Sigmoid colon (tissue), 7 donors: Measurements from ENCODE around the gene MXRA8. TPM values are rescaled to one million over a fixed set of nuclear protein-coding genes. Genes with fewer than 3 reads are reported as not detected.

Experiments used
- DNase-seq: peaks from one replicate; pipeline ENCODE4 v3.0.0-alpha.2; 2019
- H3K27ac ChIP-seq, 4 donors: fragments of 200-600 bp; sonication (generic); one replicate each; pipeline ENCODE4 v1.5.1; 2016 to 2019; ENCODE audit warnings: mild to moderate bottlenecking in 1 of 4
- H3K27me3 ChIP-seq, 3 donors: fragments of 200-600 bp; sonication (generic); one replicate each; pipeline ENCODE4 v1.5.1; 2019; ENCODE audit warnings: mild to moderate bottlenecking in 1 of 3
- H3K36me3 ChIP-seq, 4 donors: fragments of 200-600 bp; sonication (generic); one replicate each; pipeline ENCODE4 v1.5.1; 2016 to 2019
- H3K4me1 ChIP-seq, 4 donors: fragments of 200-600 bp; sonication (generic); one replicate each; pipeline ENCODE4 v1.5.1; 2017 to 2019
- H3K4me3 ChIP-seq, 4 donors: fragments of 200-600 bp; sonication (generic); one replicate each; pipeline ENCODE4 v1.5.1; 2017 to 2019; ENCODE audit warnings: mild to moderate bottlenecking in 2 of 4, moderate library complexity in 1 of 4
- H3K9me3 ChIP-seq, 4 donors: fragments of 200-600 bp in 3 of 4; sonication (generic) in 3 of 4; one replicate each; pipeline versions ENCODE4 v1.5.1 to v1.6.1; 2013 to 2019
- CTCF ChIP-seq, 4 experiments: fragments of 450-650 bp in 3 of 4; fragments of 200-600 bp in 1 of 4; IDR thresholded peaks; one replicate each; pipeline ENCODE4 v1.5.1; 2016 to 2019; ENCODE audit warnings: antibody characterized with exemption in 4 of 4, mild to moderate bottlenecking in 3 of 4, moderate library complexity in 2 of 4
- EP300 ChIP-seq, 4 donors: sonication (generic); formaldehyde crosslinking; IDR thresholded peaks; one replicate each; pipeline ENCODE4 v1.6.1; 2017; ENCODE audit warnings: antibody characterized with exemption in 4 of 4
- POLR2A ChIP-seq, 2 donors: fragments of 450-650 bp; IDR thresholded peaks; one replicate each; pipeline ENCODE4 v1.6.1; 2016; ENCODE audit warnings: antibody characterized with exemption in 2 of 2, mild to moderate bottlenecking in 2 of 2, moderate library complexity in 2 of 2
- POLR2AphosphoS5 ChIP-seq, 4 donors: sonication (generic); formaldehyde crosslinking; IDR thresholded peaks; one replicate each; pipeline ENCODE4 v1.6.1; 2017; ENCODE audit warnings: antibody characterized with exemption in 4 of 4
- WGBS, 2 donors: extraction: QIAGEN DNeasy Blood & Tissue Kit; methylation state at CpG; one replicate each; pipeline ENCODE4 v1.1.7; 2013; 5-methylcytosine and 5-hydroxymethylcytosine counted together
- intact Hi-C: fragments of 100-400 bp; cut with DNase I; formaldehyde crosslinking; loops from one replicate; pipeline ENCODE4 v1.15.1; 2023
- polyA plus RNA-seq, 3 donors: library from polyadenylated mRNA; stranded (reverse); fragments of 200-250 nt; gene quantifications; one replicate each; pipeline ENCODE4 v1.2.3, GENCODE V29; 2013
- total RNA-seq, 4 donors: library from RNA; depleted of rRNA; stranded (reverse); fragments of >200 nt; gene quantifications; one replicate each; pipeline ENCODE4 v1.1.0, GENCODE V29; 2016
- donor health status: healthy with polysubstance abuse.
- donor health status: Bipolar disorder and iron deficiency.
- donor health status: healthy.

Gene MXRA8
- total and polyA plus RNA-seq, 7 donors = 2.8 to 234 (median 78.8) TPM

- Histone ChIP-seq H3K9me3 (no peaks in the 10 kb centered on the region), H3K27me3 (no peaks in the 10 kb centered on the region), H3K36me3 (no peaks in the 10 kb centered on the region), H3K4me1 (peaks cover 0 to 14% (median 11%) of the 10 kb centered on the region in 4 donors), H3K4me3 (no peak overlapping the region), H3K27ac (no peak overlapping the region)
- DNase-seq = no peak
- TF ChIP-seq EP300 (IDR thresholded peaks at IDR 0.05) (no peak), POLR2A (IDR thresholded peaks at IDR 0.05) (no peak), POLR2AphosphoS5 (IDR thresholded peaks at IDR 0.05) (no peak), CTCF (IDR thresholded peaks at IDR 0.05) (no peak)
- WGBS, 2 donors = 83% methylated on average over 10 of the region's 10 CpGs
- intact Hi-C loops = no loop called here
Observed at GRCh38 chr1:1365875-1366698, 7.7 kb upstream of the MXRA8 start.

- peaks cover 0 to 33% (median 29%) of the 10 kb centered on the region in 4 donors for H3K4me1 ChIP-seq
- intact Hi-C loops = no loop called here
- H3K27ac ChIP-seq = no peak overlapping the region
- no peak overlapping the region for H3K4me3 ChIP-seq
- TF ChIP-seq CTCF (IDR thresholded peaks at IDR 0.05) (no peak), POLR2A (IDR thresholded peaks at IDR 0.05) (no peak), POLR2AphosphoS5 (IDR thresholded peaks at IDR 0.05) (no peak), EP300 (IDR thresholded peaks at IDR 0.05) (no peak)
- DNase-seq = no peak
- 40 to 76% methylated on average over 14 of the region's 14 CpGs for WGBS, 2 donors
- H3K9me3 ChIP-seq = no peaks in the 10 kb centered on the region
- no peaks in the 10 kb centered on the region for H3K36me3 ChIP-seq
- no peaks in the 10 kb centered on the region for H3K27me3 ChIP-seq
Observed at GRCh38 chr1:1364266-1364665, 5.9 kb upstream of the MXRA8 start.

- Histone ChIP-seq H3K36me3 (no peaks in the 10 kb centered on the region), H3K27me3 (no peaks in the 10 kb centered on the region), H3K9me3 (no peaks in the 10 kb centered on the region), H3K4me3 (no peak overlapping the region), H3K4me1 (peaks cover 0 to 50% (median 39%) of the 10 kb centered on the region in 4 donors), H3K27ac (peak overlapping the region; percentile 86 to 95 (median 94))
- DNase-seq = peak; percentile 90
- WGBS, 2 donors = 28 to 33% methylated on average over 13 of the region's 13 CpGs
- intact Hi-C loops = no loop called here
- TF ChIP-seq POLR2A (IDR thresholded peaks at IDR 0.05) = no peak
- TF ChIP-seq CTCF (IDR thresholded peaks at IDR 0.05) = peak in 1 of 4 experiments; percentile 25
- TF ChIP-seq POLR2AphosphoS5 (IDR thresholded peaks at IDR 0.05) = peak in 2 of 4 donors; percentile 12 to 27
- no peak for TF ChIP-seq EP300 (IDR thresholded peaks at IDR 0.05)
Observed at GRCh38 chr1:1361982-1362423, 3.6 kb upstream of the MXRA8 start.

- WGBS, 2 donors = 74 to 75% methylated on average over 35 of the region's 35 CpGs
- Histone ChIP-seq H3K4me1 (peaks cover 0 to 56% (median 45%) of the 10 kb centered on the region in 4 donors), H3K4me3 (no peak overlapping the region), H3K27me3 (no peaks in the 10 kb centered on the region), H3K9me3 (no peaks in the 10 kb centered on the region), H3K36me3 (no peaks in the 10 kb centered on the region), H3K27ac (peak overlapping the region; percentile 86 to 95 (median 94))
- no peak for TF ChIP-seq POLR2AphosphoS5 (IDR thresholded peaks at IDR 0.05)
- no peak for TF ChIP-seq CTCF (IDR thresholded peaks at IDR 0.05)
- no peak for TF ChIP-seq EP300 (IDR thresholded peaks at IDR 0.05)
- TF ChIP-seq POLR2A (IDR thresholded peaks at IDR 0.05) = no peak
- peak; percentile 64 for DNase-seq
- intact Hi-C loops = no loop called here
Observed at GRCh38 chr1:1361233-1361981, 3.1 kb upstream of the MXRA8 start.
